HUDEP-2 (cell line): ENCODE results near the gene NSL1.
"Not testable (repeated sequence)": the region's sequence is repeated elsewhere in the genome, so short reads cannot be mapped to it uniquely, and the experiment has no call there.

ENCODE experiments used
- DNase-seq, 76 experiments: peaks; one replicate each; lab custom pipeline; 2025; ENCODE audit not compliant: unreplicated experiment in 76 of 76; lab: John Stamatoyannopoulos, UW

Gene NSL1

DNA sequence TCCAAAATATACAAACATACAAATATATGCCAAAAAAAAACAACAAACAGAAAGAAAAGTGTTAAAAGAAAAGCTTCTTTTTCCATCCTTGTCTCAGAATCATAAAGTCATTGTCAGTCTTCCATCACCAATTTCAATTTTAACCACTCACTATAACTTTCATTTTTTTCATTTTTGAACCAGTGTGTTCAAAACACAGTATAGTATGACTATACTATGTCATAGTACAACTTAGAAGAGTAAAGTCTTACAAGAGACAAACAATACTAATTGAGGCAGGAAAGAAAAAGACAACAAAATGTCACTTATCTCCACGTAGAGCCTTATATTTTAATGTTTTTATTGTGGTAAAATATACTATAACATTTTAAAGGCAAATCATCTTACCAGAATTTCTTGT lies 7.6 kb downstream of the NSL1 start:
- no peak for DNase-seq

DNA sequence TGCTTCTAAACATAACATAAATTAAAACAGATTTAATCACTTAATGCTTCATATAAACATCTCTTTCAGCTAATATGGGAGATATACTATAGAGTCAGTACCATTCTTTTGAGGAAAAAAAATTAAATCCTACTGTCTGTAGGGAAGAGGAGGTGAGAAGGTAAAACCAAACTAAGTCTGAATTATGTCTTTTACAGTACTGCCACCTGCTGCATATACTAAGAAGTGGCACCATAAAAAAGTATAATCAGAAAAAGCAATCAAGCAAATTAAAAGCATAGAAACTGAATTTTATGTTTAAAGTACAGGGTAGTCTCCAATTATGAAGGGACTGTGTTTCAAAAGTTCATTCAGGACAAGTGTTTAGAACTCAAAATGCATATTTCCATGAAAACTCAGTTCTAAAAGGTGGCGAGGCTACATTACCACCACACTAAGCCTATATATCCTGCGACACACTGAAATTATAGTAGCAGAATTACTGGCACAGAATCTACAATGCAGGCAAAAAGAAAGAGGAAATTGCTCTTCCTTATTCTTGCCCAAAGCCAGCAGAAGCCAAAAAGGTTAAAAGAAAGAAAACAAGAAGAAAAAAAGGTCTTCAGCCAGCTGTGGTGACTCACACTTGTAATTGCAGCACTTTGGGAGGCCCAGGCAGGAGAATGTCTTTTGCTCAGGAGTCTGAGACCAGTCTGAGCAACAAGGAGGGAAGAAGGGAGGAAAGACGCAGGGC lies 9.0 kb downstream of the NSL1 start:
- peak in 3 of 76 experiments; percentile 4 to 7 (median 5) for DNase-seq

DNA sequence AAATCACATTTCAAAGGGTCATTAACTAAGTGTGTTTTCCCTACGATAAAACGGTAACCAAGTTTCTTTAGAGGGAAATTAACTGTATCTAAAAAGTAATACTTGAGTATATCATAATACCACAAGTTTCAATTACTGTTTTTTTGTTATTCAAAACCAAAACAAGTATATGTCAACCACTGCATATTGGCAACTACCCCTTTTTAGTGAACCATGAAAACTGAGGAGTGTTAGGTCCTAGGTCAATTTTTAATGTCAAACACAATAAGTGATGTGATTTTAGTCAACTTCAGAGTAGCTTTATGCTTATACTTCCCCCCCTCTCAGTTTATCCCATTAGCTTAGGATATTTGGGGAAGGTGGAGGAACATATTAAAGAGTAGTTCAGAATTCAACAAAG lies 10.4 kb downstream of the NSL1 start:
- DNase-seq: no peak

DNA sequence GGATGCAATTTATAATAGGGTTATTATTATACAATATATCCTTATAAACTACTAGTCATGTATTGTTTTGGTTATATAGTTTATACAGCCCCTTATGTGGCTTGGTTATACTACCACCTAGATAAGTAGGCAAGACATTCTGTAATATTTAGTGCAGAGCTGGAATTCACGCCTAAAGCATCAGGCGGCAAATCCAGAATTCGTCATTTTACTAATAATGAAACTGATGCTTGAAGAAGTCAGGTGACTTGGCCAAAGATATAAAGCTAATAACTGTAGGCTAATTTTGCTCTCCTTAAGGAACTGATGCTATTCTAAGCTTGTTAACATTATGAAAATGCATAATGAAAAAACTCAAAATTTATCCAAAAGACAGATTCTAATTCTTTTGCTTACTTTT lies 10.8 kb downstream of the NSL1 start:
- DNase-seq: no peak

DNA sequence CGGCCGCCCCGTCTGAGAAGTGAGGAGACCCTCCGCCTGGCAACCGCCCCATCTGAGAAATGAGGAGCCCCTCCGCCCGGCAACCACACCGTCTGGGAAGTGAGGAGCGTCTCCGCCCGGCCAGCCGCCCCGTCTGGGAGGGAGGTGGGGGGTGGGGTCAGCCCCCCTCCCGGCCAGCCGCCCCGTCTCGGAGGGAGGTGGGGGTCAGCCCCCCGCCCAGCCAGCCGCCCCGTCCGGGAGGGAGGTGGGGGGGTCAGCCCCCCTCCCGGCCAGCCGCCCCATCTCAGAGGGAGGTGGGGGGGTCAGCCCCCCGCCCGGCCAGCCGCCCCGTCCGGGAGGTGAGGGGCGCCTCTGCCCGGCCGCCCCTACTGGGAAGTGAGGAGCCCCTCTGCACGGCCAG lies 12.5 kb downstream of the NSL1 start:
- not testable (repeated sequence) for DNase-seq

DNA sequence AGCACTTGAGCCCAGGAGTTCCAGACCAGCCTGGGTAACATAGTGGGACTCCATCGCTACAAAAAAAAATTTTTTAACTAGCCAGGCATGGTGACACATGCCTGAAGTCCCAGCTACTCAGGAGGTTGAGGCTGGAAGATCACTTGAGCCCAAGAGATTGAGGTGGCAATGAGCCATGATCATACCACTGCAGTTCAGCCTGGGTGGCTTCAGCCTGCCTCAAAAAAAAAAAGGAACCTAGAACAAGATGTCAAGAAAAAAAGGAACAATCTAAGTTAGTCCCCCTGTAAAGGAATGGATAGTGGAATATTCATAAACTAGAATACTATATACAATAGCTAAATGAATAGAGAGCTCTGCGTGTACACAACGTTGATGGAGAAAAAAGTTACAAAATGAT lies 14.4 kb downstream of the NSL1 start:
- DNase-seq: peak in 1 of 76 experiments; percentile 9

DNA sequence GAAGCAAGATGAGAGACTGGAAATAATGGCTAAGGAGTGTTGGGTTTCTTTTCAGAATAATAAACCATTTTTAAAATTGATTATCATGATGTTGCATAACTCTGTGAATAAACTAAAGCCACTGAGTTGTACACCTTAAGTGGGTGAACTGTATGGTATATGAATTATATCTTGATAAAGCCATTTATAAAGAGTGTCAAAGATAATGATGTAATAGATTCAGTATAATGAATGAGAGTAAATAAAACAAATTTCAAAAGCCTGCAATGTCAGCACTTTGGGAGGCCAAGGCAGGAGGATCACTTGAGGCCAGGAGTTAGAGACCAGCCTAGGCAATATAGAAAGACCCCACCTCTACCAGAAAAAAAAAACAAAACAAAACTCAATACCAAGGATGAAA lies 16.3 kb downstream of the NSL1 start:
- no peak for DNase-seq

DNA sequence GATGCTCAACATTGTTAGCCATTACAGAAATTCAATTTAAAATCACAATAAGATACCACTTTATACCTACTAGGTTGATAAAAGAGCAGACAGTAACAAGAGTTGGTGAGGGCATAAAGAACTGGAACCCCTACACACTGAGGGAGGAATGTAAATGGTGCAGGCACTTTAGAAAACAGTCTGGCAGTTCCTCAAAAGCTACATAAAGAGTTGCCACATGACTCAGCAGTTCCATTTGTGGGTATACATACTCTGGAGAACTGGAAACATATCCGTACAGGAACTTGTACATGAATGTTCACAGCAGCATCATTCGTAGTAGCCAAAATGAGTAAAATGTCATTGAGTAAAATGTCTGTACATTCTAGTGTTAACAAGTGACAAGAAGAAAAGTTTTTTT lies 17.0 kb downstream of the NSL1 start:
- peak in 17 of 76 experiments; percentile 6 to 43 (median 22) for DNase-seq

DNA sequence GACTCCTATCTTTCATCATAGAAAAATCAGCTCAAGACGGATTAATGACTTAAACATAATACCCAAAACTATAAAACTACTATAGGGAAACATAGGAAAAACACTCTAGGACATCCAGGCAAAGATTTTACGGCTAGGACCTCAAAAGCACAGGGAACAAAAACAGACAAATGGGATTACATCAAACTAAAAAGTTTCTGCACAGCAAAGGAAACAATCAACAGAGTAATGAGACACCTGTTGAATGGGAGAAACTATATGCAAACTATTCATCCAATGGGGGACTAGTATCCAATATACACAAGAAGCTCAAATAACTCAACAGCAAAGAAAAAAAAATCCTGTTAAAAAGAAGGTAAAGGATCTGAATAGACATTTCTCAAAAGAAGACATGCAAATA lies 18.6 kb downstream of the NSL1 start:
- DNase-seq: no peak

DNA sequence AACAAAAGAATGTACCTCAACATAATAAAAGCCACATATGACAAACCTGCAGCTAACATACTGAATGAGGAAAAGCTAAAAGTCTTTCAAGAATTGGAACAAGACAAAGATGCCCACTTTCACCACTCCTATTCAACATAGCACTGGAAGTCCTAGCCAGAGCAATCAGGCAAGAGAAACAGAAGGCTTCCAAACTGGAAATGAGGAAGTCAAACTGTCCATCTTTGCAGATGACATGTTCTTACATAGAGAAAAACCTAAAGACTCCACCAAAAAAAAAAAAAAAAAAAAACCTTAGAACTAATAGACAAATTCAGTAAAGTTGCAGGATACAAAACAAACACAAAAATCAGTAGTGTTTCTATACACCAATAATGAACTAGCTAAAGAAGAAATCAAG lies 20.2 kb downstream of the NSL1 start:
- no peak for DNase-seq

DNA sequence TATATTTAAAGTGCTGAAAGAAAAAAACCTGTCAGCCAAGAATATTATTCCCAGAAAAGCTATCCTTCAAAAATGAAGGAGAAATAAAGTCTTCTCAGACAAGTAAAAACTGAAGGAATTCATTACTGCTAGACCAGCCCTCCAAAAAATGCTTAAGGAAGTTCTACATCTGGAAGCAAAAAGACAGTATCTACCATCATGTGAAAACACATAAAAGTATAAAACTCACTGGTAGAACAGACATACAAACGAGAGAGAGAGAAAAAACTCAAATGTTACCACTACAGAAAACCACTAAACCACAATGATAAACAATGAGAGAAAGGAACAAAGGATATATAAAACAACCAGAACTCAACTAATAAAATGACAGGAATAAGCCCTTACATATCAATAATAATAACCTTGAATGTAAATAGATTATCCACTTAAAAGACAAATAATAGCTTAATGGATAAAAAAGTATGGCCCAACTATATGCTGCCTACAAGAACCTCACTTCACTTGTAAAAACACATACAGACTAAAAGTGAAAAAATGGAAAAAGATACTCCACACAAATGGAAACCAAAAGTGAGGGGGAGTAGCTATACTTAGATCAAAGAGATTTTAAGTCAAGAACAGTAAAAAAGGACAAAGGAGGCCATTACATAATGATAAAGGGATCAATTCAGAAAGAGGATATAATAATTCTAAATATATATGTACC lies 22.0 kb downstream of the NSL1 start:
- no peak for DNase-seq

DNA sequence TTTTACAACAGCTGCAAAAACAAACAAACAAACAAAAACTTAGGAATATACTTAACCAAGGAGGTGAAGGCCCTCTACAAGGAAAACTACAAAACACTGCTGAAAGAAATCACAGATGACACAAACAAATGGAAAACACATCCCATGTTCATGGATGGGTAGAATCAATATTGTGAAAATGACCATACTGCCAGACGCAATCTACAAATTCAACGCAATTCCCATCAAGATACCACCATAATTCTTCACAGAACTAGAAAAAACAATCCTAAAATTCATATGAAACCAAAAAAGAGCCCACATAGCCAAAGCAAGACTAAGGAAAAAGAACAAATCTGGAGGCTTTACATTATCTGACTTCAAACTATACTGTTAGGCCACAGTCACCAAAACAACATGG lies 24.8 kb downstream of the NSL1 start:
- DNase-seq: not testable (repeated sequence)

DNA sequence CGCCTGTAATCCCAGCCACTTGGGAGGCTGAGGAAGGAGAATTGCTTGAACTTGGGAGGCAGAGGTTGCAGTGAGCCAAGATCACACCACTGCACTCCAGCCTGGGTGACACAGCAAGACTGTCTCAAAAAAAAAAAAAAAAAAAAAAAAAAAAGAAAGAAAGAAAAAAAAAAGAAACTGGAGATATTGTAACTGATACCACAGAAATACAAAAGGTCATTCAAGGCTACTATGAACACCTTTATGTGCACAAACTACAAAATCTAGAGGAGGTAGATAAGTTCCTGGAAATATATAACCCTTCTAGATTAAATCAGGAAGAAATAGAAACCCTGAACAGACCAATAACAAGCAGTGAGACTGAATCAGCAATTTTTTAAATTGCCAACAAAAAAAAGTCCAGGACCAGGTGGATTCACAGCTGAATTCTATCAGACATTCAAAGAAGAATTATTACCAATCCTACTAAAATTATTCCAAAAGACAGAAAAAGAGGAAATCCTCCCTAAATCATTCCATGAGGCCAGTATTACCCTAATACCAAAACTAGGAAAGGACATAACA lies 26.8 kb downstream of the NSL1 start:
- DNase-seq: not testable (repeated sequence)

DNA sequence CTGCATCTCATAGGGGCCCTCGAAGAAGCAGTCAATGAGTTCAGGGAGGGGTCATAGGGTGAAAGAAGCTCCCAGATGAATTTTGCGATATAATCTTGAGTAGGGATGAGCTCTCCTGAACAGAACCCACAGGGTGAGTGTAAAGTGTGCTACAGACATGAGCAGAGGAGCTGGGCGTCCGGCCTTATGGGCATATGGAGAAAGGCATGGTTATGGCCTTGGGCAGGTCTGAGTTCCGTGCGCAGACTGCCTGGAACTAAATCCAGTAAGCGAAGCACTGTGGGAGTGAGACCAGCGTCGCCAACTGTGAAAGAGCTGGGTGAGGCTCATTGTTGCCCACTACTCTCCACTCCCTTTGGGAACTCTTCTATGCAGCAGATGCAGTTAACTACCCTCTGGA lies 28.7 kb downstream of the NSL1 start:
- DNase-seq: no peak

DNA sequence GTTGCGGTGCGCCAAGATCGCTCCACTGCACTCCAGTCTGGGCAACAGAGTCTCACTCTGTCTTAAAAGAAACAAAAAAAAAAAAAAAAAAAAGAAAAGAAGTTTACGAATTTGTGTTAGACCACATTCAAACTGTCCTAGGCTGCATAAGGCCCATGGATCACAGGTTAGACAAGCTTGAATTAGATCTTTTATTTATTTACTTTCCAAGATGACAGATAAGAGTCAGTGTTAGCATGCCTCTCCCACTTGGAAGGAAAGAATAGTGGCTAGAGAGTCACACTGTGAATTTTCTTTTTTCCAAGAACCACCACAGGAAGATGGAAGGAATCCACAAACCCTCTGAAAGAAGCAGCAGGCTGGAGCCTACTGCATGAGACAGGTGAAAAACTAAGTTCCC lies 29.3 kb downstream of the NSL1 start:
- no peak for DNase-seq

DNA sequence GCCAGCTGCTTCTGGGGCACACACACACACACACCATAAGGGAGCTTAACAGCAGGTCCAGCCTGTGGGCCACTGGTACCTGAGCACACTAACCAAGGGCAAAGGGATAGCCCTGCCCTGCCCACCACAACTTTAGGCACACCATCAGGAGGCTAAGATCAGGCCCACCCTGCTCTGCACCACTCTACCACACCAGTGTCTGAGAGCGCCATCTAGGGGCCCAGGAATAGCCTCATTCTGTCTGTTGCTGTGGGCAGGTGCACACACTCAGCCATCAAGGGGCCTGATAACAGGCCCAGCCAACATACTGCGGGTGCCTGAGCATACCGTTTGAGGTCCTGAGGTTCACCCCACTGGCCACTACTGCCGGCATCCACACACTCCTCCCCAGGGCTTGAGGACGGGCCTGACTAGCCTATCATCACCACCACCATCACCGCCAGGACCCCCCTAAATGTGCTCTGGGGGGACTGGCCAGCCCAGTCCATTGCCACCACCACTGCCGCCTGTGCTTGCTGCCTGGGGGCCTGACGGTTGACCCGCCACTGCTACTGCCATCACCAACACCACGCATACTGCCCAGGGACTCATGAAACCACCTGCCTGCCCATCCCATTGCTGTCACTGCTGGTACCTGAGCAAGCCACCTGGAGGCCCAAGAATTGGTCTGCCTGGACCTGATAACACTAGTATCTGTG lies 31.3 kb downstream of the NSL1 start:
- DNase-seq: peak in 18 of 76 experiments; percentile 1 to 38 (median 10)

DNA sequence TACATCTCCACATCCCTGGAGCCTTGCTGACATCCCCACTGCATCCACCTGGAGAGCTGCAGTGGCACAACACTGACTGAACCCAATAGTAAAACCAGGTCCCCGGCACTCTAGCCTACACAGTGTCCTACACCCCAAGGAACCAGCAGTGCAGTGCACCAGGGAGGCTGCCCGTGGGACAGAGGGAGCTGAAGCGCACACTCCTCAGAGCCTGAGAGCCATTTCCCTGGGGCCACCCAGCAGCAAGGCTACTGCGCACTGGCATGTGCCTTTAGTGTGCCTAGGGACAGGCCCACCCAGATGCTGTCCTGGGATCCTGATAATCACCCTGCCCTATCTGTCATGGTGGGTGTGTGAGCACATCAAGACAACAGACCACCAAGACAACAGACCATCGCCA lies 31.9 kb downstream of the NSL1 start:
- DNase-seq: no peak

DNA sequence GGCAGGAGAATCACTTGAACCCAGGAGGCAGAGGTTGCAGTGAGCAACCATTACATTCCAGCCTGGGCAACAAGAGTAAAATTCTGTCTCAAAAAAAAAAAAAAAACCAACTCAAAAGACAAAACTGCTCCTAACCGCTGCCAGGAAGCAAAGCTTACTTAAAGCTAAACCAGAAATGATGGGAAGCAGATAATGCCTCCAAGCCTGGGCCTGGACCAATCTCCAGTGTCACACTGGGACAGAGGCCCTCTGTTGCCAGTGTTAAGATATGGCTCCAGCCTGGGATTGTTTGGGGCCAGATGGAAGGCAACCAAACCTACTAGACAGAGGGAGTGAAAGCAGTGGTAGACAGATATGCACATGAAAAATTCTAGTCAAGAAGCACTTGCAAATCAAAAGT lies 36.9 kb downstream of the NSL1 start:
- DNase-seq: no peak

DNA sequence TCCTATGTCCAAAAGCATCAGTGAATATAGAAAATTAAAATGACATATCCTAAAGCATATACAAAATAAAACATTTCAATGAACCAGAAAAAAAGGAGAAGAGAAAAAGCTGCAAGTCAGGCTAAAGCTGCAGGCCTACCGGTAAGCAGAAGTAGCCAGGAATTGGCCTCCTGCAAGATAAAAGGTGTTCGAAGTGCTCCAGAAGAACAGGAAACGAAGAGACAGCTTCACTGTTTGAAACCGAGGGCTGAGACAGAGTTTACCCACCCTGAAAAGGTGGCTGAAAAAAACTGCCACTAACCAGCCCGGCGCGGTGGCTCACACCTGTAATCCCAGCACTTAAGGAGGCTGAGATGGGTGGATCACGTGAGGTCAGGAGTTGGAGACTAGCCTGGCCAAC lies 37.4 kb downstream of the NSL1 start:
- DNase-seq: no peak

DNA sequence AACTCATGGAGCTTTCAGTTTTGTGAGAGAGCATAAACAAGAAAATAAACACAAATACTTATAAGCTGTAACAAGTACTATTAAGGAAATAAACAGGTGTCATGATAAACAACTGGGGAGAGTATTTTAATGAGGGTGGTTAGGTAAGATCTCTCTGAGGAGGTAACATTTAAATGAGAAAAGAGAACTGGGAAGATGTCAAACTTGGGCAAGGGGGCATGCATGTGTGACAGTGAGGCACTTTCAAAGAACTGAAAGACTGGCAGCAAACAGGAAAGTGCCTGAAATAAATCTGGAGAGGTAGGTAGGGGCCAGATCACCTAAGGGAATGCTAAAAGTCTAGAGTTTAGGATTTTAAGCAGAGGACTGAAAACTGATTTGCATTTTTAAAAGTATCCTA lies 37.8 kb downstream of the NSL1 start:
- DNase-seq: no peak

DNA sequence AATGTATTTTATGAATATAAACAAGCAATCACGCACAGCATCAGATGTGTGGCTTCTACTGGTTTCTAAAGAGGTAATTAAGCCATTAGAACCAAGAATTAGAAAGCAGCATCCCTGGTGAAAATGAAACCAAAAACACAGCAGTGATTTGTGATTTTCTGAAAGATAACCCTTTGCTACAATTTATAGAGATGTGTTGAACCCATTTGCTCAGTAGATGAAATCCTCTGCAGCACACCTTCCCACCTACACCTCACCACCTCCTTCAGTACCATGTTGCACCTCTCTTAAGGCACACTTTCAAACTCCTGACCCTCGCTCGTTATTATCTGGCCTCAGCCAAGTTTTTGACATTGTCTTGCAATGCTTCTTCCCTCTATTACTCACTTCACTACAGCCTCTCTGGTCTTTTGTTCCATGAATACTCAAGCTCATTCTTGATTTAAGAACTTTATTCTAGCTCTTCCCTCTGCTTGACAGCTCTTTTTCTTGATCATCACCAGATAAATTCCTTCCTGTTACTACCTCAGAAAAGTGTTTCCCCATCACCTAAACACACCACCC lies 38.6 kb downstream of the NSL1 start:
- DNase-seq: no peak
